ENCODE measurements around the gene PPP1R3A. TPM values are rescaled to one million over a fixed set of nuclear protein-coding genes. Genes with fewer than 3 reads are reported as not detected.

Gene PPP1R3A
- total and polyA plus RNA-seq, 2 of the 4 experiments (the other 2 are of a cell fraction), result not detected

- H4K20me1 ChIP-seq (ENCODE audit: insufficient read depth, low read length), result no peaks in the 10 kb centered on the region
- dilution Hi-C loops (cut with HindIII; ENCODE audit: low sequenced_read_pairs, unreplicated experiment), result no loop called here
- H3K9ac ChIP-seq (ENCODE audit: low read depth, low read length), result no peak overlapping the region
- no CpG with 5 or more reads among the region's 2 CpGs for WGBS, 2 experiments (ENCODE audit: extremely low coverage in 2 of 2, insufficient read length in 1 of 2)
- no peak overlapping the region for H3K27ac ChIP-seq (ENCODE audit: insufficient read depth, low read length)
- in situ Hi-C loops (cut with MboI; ENCODE audit: low sequenced_read_pairs), result no loop called here
- H2BK120ac ChIP-seq (ENCODE audit: low read depth, low read length), result no peak overlapping the region
- ChIA-PET POLR2A (ENCODE audit: unreplicated experiment) (no interaction called here), CTCF (no interaction called here)
- H4K8ac ChIP-seq (ENCODE audit: low read depth in 2 of 2, low read length in 2 of 2), result no peak overlapping the region
- H2BK20ac ChIP-seq (ENCODE audit: low read depth, low read length), result no peak overlapping the region
- H3K9me1 ChIP-seq (ENCODE audit: insufficient read depth, low read length), result no peaks in the 10 kb centered on the region
- no TSS peak for BruUV-seq (replicated peaks)
- H3K4me1 ChIP-seq (ENCODE audit: control insufficient read depth, insufficient read depth, low read length), result no peaks in the 10 kb centered on the region
- no peak for TF ChIP-seq FOS (IDR thresholded peaks at IDR 0.05; ENCODE audit: low read depth, low read length)
- no peak for TF ChIP-seq CTCF (conservative IDR thresholded peaks at IDR 0.05; ENCODE audit: low read depth, low read length)
- TF ChIP-seq MAZ (IDR thresholded peaks at IDR 0.05; ENCODE audit: borderline replicate concordance, low read depth, low read length), result no peak
- TF ChIP-seq ELK1 (IDR thresholded peaks at IDR 0.05; ENCODE audit: borderline replicate concordance, low read depth, low read length), result no peak
- no peak for TF ChIP-seq RFX5 (IDR thresholded peaks at IDR 0.05; ENCODE audit: low read depth, low read length)
- no peak for TF ChIP-seq RCOR1 (IDR thresholded peaks at IDR 0.05; ENCODE audit: insufficient replicate concordance, low read length)
- TF ChIP-seq SMC3 (IDR thresholded peaks at IDR 0.05; ENCODE audit: low read depth, low read length), result no peak
- no peak for TF ChIP-seq RAD21 (IDR thresholded peaks at IDR 0.05; ENCODE audit: low read length)
- no peak for TF ChIP-seq MAFK (IDR thresholded peaks at IDR 0.05; ENCODE audit: low read depth, low read length)
- TF ChIP-seq MXI1 (IDR thresholded peaks at IDR 0.05; ENCODE audit: borderline replicate concordance, low read depth, low read length), result no peak
- TF ChIP-seq CEBPB (IDR thresholded peaks at IDR 0.05; ENCODE audit: low read depth, low read length), result no peak
- no peak for TF ChIP-seq USF2 (IDR thresholded peaks at IDR 0.05; ENCODE audit: low read depth, low read length)
- no peak for TF ChIP-seq NFE2L2 (IDR thresholded peaks at IDR 0.05; ENCODE audit: low read depth, low read length)
- TF ChIP-seq CHD1 (IDR thresholded peaks at IDR 0.05; ENCODE audit: low read depth, low read length), result no peak
- TF ChIP-seq BHLHE40 (IDR thresholded peaks at IDR 0.05; ENCODE audit: low read depth, low read length), result no peak
- no peaks in the 10 kb centered on the region for H3K27me3 ChIP-seq (ENCODE audit: control insufficient read depth, insufficient read depth, low read length)
- H3K18ac ChIP-seq (ENCODE audit: low read depth, low read length), result no peak overlapping the region
- no peak overlapping the region for H3K56ac ChIP-seq (ENCODE audit: extremely low read depth, insufficient read depth, low read length)
- H3K23ac ChIP-seq (ENCODE audit: low read depth, low read length), result no peak overlapping the region
- no peak overlapping the region for H2AK5ac ChIP-seq (ENCODE audit: low read depth, low read length)
- peaks cover 8% of the 10 kb centered on the region; the same call in 1 of the 2 replicates for H3K9me3 ChIP-seq (ENCODE audit: control insufficient read depth, insufficient read depth, low read length)
- no peak overlapping the region for H2AFZ ChIP-seq (replicated peaks; ENCODE audit: low read length, poor library complexity)
- H3K14ac ChIP-seq (replicated peaks; ENCODE audit: low read depth, low read length), result no peak overlapping the region
- H4K91ac ChIP-seq (ENCODE audit: insufficient read depth, low read depth, low read length), result no peak overlapping the region
- H2BK15ac ChIP-seq (ENCODE audit: low read depth, low read length), result no peak overlapping the region
- H2BK5ac ChIP-seq (ENCODE audit: low read depth, low read length, poor library complexity, severe bottlenecking), result no peak overlapping the region
- ATAC-seq (ENCODE audit: low read depth), result no peak
- no peak overlapping the region for H3K4me2 ChIP-seq (ENCODE audit: low read depth, low read length)
- H3K4ac ChIP-seq (ENCODE audit: low read depth, low read length), result no peak overlapping the region
- H4K5ac ChIP-seq (ENCODE audit: low read depth, low read length), result no peak overlapping the region
- H3K36me3 ChIP-seq (ENCODE audit: control insufficient read depth, insufficient read depth, low read length), result no peaks in the 10 kb centered on the region
- H3K79me1 ChIP-seq (ENCODE audit: low read depth in 1 of 2, low read length in 2 of 2), result no peaks in the 10 kb centered on the region
- DNase-seq, result no peak
- intact Hi-C loops (cut with micrococcal nuclease), result no loop called here
- H2AK9ac ChIP-seq (replicated peaks; ENCODE audit: low read depth, low read length, poor library complexity), result no peak overlapping the region
- no peak overlapping the region for H3K4me3 ChIP-seq (ENCODE audit: insufficient read depth, low read depth, low read length)
These were observed 34.7 kb upstream of the PPP1R3A start for GRCh38 chr7:113953553-113953952.

All from IMR-90 (cell line).